ENCODE results near the gene DAND5.

DNA sequence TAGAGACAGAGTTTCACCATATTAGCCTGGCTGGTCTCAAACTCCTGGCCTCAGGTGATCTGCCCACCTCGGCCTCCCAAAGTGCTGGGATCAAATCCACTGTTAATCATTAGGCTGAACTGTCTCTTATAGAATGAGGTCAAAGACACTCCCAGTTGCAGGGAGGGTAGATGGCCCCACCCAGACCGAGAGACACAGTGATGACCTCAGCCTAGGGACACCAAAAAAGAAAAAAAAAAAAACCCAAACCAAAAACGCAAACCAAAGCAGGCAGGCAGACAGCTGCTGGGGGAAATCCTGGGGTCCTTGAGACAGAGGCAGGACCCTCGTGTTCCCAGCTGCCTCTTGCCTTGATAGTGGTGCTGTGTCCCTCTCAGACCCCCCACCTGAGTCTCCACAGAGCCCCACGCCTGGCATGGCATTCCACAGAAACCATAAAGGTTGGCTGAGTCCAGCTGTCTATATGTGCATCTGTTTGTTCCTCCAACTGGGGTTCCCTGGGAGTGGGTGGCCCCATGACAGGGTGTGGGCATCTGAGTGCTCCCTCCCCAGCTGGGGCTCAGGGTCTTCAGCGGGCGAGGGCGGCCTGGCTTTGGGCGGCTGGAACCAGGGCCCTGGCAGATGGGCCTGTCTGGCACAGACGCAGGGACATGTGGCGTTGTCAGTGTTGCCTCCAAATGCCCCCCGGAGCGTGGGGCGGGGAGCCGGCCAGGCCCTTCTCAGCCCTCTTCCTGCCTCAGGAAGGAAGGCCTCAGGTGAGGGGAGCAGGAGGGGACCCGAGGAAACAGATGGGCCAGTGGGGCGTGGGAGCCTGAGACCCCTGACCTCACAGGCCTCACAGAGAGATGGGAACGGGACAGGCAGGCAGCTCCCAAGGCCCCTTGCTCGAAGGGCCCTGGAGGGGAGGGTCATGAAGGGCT lies 5.2 kb downstream of the DAND5 start:
- TF ChIP-seq POLR2A (IDR thresholded peaks at IDR 0.05; ENCODE audit: low read length) (no peak), GATA1 (IDR thresholded peaks at IDR 0.05; ENCODE audit: low read depth, low read length) (no peak)
